ENCODE measurements around the gene DOCK3.

DNA sequence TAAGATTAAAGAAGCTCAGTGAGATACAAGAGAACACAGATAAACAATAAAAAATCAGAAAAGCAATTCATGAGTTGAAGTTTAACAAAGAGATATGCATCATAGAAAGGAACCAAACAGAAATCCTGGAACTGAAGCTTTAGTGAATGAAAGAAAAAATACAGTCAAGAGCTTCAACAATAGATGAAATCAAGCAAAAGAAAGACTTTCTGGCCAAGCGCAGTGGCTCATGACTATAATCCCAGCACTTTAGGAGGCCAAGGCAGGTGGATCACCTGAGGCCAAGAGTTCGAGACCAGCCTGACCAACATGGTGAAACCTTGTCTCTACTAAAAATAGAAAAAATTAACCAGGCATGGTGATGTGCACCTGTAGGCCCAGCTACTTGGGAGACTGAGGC lies 408.8 kb downstream of the DOCK3 start:
- TF ChIP-seq, protein P1, sequence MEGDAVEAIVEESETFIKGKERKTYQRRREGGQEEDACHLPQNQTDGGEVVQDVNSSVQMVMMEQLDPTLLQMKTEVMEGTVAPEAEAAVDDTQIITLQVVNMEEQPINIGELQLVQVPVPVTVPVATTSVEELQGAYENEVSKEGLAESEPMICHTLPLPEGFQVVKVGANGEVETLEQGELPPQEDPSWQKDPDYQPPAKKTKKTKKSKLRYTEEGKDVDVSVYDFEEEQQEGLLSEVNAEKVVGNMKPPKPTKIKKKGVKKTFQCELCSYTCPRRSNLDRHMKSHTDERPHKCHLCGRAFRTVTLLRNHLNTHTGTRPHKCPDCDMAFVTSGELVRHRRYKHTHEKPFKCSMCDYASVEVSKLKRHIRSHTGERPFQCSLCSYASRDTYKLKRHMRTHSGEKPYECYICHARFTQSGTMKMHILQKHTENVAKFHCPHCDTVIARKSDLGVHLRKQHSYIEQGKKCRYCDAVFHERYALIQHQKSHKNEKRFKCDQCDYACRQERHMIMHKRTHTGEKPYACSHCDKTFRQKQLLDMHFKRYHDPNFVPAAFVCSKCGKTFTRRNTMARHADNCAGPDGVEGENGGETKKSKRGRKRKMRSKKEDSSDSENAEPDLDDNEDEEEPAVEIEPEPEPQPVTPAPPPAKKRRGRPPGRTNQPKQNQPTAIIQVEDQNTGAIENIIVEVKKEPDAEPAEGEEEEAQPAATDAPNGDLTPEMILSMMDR (conservative IDR thresholded peaks at IDR 0.05; ENCODE audit: low read depth, low read length), result no peak
- TF ChIP-seq EZH2 (IDR thresholded peaks at IDR 0.05; ENCODE audit: borderline replicate concordance, low read depth, low read length, poor library complexity, severe bottlenecking), result no peak
